Measurements from ENCODE around the gene CLSTN1. TPM values are rescaled to one million over a fixed set of nuclear protein-coding genes. Genes with fewer than 3 reads are reported as not detected.

CLSTN1 gene
- total and polyA plus RNA-seq, 12 donors = 37.1 to 79.8 (median 63.8) TPM

GRCh38 chr1:9784508-9785133 is 39.1 kb downstream of the CLSTN1 start:
- Histone ChIP-seq H3K36me3 (no peaks in the 10 kb centered on the region), H3K27me3 (no peaks in the 10 kb centered on the region), H3K4me1 (peaks cover 0 to 16% (median 0%) of the 10 kb centered on the region in 9 donors), H3K9me3 (no peaks in the 10 kb centered on the region), H3K4me3 (no peak overlapping the region), H3K27ac (no peak overlapping the region)
- intact Hi-C loops (cut with DNase I) = loop anchor here (1.0 to 10.0 kb wide), 9 partner anchors 78 to 648 kb away; partner anchors contain the start of genes CTNNBIP1 (in 2 of the 10) and CENPS (in 1 of the 10)
- DNase-seq (peak in 1 of 2 donors; percentile 33), ATAC-seq (peak in 1 of 8 donors; percentile 44)
- WGBS, 2 donors = 69 to 78% methylated on average over 3 of the region's 3 CpGs
- TF ChIP-seq CTCF (IDR thresholded peaks at IDR 0.05) = peak; percentile 45 to 76 (median 66)

- intact Hi-C loops (cut with DNase I) = loop anchor here in 5 of 10 donors (5.0 to 10.0 kb wide), 5 partner anchors 79 to 649 kb away; partner anchors contain the start of genes CENPS (in 1 of the 5) and CTNNBIP1 (in 1 of the 5)
- 97 to 99% methylated on average over 10 of the region's 10 CpGs for WGBS, 2 donors
- no peaks in the 10 kb centered on the region for H3K36me3 ChIP-seq
- no peak for DNase-seq
- H3K9me3 ChIP-seq = no peaks in the 10 kb centered on the region
- TF ChIP-seq CTCF (IDR thresholded peaks at IDR 0.05) = no peak
- no peak for ATAC-seq
- H3K27me3 ChIP-seq = no peaks in the 10 kb centered on the region
- no peak overlapping the region for H3K27ac ChIP-seq
- peaks cover 0 to 15% (median 0%) of the 10 kb centered on the region in 9 donors for H3K4me1 ChIP-seq
- H3K4me3 ChIP-seq = no peak overlapping the region
Observed at GRCh38 chr1:9782897-9783296, 40.9 kb downstream of the CLSTN1 start.

GRCh38 chr1:9782116-9782751 is 41.5 kb downstream of the CLSTN1 start:
- no peak overlapping the region for H3K27ac ChIP-seq
- no peaks in the 10 kb centered on the region for H3K27me3 ChIP-seq
- TF ChIP-seq CTCF (IDR thresholded peaks at IDR 0.05) = no peak
- DNase-seq = no peak
- WGBS, 2 donors = 92 to 95% methylated on average over 4 of the region's 4 CpGs
- intact Hi-C loops (cut with DNase I) = loop anchor here in 5 of 10 donors (5.0 to 10.0 kb wide), 5 partner anchors 80 to 650 kb away; partner anchors contain the start of genes CENPS (in 1 of the 5) and CTNNBIP1 (in 1 of the 5)
- no peaks in the 10 kb centered on the region for H3K9me3 ChIP-seq
- no peaks in the 10 kb centered on the region for H3K36me3 ChIP-seq
- H3K4me1 ChIP-seq = peaks cover 0 to 8% (median 0%) of the 10 kb centered on the region in 9 donors
- no peak for ATAC-seq
- H3K4me3 ChIP-seq = no peak overlapping the region

- WGBS, 2 donors = 95 to 97% methylated on average over 10 of the region's 10 CpGs
- no peak for ATAC-seq
Observed at GRCh38 chr1:9780554-9781110, 43.1 kb downstream of the CLSTN1 start.

More at GRCh38 chr1:9780554-9781110, 43.1 kb downstream of the CLSTN1 start:
- no peak overlapping the region for H3K27ac ChIP-seq
- no peaks in the 10 kb centered on the region for H3K9me3 ChIP-seq
- peaks cover 0 to 7% (median 0%) of the 10 kb centered on the region in 9 donors for H3K4me1 ChIP-seq
- no peak for TF ChIP-seq CTCF (IDR thresholded peaks at IDR 0.05)
- no peaks in the 10 kb centered on the region for H3K27me3 ChIP-seq
- H3K4me3 ChIP-seq = no peak overlapping the region
- intact Hi-C loops (cut with DNase I) = loop anchor here in 5 of 10 donors (5.0 to 10.0 kb wide), 5 partner anchors 82 to 652 kb away; partner anchors contain the start of genes CENPS (in 1 of the 5) and CTNNBIP1 (in 1 of the 5)
- no peak for DNase-seq
- H3K36me3 ChIP-seq = no peaks in the 10 kb centered on the region

All from heart right ventricle (tissue), 16 donors.